ENCODE data around the gene IRF4.
"Not testable (repeated sequence)": the region's sequence is repeated elsewhere in the genome, so short reads cannot be mapped to it uniquely, and the experiment has no call there.

IRF4 gene

DNA sequence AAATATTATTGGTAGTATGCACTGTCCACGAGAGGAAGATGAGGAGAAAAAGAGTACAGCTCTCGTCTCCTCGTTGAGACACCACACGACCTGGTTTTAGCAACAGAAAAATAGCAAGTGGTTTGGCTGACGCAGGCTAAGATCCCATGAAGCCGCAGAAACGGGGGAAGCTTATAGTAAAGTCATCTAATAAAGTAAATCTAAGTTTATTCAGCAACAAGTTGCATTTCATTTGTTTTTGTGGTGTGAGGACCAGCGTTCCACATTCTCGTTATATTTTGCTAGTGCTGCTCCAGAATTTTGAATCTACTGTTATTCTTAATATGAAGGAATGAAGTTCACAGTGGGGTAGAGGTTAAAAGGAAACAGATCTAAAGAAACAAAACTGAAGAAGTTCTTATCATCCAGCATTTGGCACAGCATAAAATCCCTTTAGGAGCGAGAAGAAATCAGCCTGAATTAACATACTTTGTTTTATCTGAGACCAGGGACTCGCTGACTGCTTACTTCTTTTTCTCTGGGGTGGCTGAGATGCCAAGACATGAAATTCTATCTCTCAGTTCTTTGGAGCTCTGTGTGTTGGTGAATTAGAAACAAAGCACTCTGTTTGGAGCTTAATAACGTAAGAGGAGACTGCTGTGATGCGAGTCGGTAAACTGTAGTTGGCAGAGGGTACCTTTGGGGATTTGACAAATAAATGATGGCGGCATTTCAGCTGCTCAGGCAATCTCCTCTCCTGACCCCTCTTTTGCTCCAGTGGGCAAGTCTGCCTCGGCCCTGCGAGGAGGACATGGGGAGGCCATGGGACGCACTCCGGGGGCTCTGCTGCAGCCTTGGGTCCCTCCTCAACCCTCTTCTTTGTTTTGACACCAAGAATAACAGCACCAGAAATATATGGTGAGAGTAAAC, 24.9 kb upstream of the IRF4 start:
- DNase-seq, result no peak

DNA sequence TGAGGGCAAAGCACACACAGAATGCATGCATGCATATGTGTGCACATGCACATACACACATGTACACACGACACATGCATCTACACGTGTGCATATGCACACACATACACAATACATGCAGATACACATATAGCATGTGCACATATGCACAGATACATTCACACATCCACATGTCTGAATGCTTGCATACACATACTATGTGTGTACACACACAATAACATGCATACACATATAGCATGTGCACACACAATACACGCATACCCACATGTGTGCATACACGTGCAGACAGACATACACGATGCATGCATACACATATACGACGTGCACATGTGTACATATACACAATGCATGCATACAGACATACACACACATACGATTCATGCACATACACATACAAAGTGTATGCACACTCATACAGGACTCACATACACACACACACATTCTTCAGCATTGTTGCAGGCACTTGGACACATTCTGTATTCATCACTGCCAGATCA, 24.2 kb upstream of the IRF4 start:
- DNase-seq, result no peak

GRCh38 chr6:367891-368630, 23.5 kb upstream of the IRF4 start:
- no peak for DNase-seq

GRCh38 chr6:369559-370431, 21.8 kb upstream of the IRF4 start:
- DNase-seq, result no peak

GRCh38 chr6:370555-370954, 21.0 kb upstream of the IRF4 start:
- no peak for DNase-seq

GRCh38 chr6:371851-372250, 19.7 kb upstream of the IRF4 start:
- not testable (repeated sequence) for DNase-seq

- no peak for DNase-seq
Measured at GRCh38 chr6:372336-372911, 19.1 kb upstream of the IRF4 start.

- DNase-seq, result no peak
Measured at GRCh38 chr6:373031-373430, 18.5 kb upstream of the IRF4 start.

- DNase-seq, result no peak
Measured at GRCh38 chr6:373773-374724, 17.5 kb upstream of the IRF4 start.

DNA sequence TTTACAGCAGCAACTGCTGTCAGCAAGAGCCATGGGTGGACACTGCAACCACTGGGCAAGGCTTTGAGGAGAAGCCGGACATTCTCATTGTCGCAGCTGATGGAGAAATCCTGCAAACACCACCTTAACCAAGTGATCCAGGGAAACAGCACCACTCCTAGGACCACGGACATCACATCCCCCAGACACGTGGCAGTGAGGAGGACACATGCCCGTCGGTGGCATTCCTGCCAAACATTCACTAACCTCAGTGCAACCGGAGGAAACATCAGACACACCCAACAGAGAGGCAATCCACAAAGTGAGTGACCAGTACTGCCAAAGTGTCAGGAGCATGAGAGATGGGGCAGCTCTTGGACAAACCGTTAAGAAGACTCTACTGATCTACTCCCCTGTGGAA, 16.6 kb upstream of the IRF4 start:
- DNase-seq, result no peak

- DNase-seq, result no peak
Measured at GRCh38 chr6:376827-377640, 14.5 kb upstream of the IRF4 start.

DNA sequence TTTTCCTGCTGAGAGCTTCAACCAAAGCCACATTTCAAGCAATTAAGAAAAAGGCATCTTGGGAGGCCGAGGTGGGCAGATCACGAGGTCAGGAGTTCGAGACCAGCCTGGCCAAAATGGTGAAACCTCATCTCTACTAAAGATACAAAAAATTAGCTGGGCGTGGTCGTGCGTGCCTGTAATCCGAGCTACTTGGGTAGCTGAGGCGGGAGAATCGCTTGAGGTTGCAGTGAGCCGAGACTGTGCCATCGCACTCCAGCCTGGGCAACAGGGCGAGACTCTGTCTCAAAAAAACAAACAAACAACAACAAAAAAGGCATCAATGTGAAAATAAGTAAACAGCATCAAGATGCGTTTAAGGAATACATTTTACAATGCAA, 13.9 kb upstream of the IRF4 start:
- not testable (repeated sequence) for DNase-seq

DNA sequence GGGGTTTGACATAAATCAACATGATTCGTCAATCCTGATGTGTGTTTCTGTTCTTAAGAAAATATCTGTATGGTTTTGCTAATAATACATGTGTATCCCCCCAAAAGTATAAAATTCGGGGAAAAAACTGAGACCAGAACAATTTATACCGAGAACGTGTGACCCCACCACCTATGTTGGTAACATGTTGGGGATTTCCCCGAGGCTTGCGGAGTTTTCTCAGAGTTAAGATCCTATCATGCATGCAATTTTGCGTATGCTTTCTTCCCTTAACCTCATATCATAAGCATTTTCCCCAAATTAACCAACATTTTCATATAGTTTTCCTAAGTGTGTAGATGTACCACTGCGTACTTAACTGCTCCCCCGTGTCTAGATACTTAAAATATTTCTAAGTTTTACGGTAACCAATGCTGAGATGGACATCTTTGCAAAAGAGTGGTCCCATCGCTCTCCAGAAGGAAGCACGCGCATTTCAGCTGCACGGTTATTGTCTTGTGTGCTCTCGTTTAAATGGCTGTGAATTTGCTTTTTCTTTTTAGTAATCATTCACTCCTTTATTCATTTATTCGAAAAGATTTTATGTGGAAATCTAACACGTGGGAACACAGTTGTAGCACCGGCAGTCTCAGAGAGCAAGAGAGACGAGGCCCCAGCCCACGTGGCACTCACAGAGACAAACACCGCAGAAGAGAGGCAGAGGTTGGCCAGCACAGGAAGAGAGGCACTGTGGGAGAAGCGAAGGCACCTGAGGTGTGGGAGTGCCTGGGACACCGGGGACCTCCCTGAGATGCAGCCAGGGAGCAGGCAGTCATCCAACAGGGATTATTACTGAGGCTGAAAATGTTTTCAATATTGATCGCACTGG, 13.2 kb upstream of the IRF4 start:
- no peak for DNase-seq

GRCh38 chr6:378958-379409, 12.6 kb upstream of the IRF4 start:
- no peak for DNase-seq

DNA sequence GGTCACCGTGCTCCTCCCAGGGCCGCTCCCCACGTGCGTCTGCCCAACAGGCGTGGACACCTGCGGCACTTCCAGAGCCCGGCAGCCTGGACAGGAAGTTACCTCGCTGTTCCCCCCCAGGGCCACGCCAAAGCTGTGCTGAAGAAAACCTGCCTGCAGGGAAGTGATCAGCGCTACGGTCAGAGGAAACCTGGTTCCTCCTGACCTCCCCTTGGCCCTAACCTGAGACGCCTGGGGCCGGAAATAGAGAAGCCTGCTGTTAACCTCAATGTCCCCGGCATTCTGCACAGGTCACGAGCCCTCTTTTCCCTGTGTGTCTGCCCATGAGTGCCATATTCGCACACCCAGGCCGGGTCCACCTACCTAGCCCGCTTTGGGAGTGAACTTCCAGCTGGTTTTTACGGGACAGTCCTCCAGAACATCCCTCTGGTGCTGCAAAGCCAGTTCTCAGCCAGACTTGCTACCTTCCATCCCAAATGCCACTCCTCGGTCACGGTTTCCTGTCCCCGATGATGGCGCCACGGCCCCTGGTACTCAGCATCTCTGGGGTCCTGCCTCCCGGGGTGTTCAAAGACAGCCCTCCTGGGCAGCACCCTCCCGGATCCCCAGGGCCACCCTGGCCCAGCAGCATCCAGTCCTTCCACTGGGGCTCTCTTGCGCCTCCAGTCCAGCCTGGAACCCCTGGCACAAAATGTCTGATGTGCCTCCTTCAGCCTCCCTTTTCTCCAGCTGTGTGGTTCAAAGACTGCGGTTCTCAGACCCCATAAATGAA, 12.0 kb upstream of the IRF4 start:
- DNase-seq, result no peak

DNA sequence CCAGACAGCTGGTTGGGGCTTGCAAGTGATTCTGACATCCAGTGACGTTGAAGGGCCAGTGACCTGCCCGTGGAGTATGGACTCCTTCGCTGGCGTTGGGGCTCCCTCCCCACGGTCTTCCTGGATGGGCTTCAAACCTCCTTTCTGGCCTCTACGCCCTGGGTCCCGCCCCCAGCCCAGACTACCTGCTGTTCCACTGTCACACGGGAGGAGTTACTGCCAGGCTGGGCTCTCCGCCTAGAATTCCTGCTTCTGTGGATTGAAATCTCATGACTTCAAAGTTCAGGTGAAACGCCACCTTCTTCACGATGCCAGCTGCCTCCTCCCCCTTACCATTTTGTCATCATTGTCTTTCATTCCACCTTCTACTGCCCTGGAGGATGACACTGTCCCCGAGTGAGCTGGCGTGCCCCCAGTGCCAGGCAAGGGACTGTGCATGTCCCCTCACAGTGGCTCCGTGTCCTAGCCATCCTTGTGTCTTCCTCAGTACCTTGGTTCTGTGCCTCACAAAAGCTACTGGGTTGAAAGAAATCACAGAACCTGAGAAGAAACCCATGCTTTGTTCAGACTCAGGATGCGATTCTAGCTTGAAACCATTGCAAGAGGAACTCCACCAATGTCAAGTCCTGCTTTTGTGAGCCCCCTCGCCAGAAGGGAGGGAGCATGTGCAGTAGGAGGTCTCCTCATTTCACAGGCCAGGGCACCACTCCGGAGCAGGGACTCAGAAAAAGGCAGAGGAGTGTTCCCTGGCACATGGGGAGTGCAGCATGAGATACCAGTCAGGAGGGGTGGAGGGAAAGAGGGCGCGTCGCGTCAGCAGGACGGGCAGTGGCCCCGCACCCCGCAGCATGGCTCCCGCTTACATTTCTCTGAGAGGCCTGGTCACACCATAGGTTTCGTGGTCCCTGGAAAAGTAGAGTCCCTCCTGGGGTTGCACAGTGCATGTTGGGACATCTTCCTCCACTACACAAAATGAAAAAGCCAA, 11.0 kb upstream of the IRF4 start:
- no peak for DNase-seq

DNA sequence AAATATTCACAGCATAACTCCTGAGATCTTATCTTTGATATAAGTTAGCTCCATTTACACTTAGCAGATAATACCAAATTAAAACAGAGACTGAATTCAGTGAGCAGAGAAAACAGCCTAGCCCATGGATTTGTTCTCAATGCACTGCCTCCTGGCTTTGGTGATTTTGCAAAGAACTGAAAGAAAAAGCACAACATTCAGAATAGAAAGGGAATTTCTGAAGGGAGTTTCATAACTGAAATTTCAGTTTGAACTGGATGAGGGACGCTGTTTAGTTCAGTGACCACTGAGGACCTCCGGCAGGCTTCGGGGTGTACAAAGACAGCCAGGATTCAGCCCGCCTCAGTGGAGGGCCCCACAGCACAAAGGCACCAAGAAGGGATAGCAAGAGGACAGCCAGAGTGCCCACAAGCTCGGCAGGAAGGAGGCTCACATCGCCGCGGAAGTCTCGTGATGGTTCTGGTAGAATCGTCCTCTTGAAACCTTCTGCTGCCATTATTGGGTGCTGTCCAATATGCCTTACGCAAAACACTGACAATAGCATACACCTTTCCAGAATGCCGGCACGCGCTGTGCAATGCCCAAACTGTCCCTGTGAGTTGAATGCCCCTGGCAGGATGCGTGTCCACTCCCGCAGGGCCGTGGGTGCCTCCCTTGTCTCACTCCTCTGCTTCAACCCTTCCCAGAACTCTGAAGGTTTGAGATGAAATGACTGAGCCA, 9.7 kb upstream of the IRF4 start:
- DNase-seq, result no peak

Data from activated CD4-positive, alpha-beta T cell treated with anti-CD3 and anti-CD28 coated beads, Interleukin-2, amount 50 U/mL, for 16 hours (primary cell).